ENCODE data around the gene KIF27. TPM values are rescaled to one million over a fixed set of nuclear protein-coding genes. Genes with fewer than 3 reads are reported as not detected.
"Not testable (repeated sequence)": the region's sequence is repeated elsewhere in the genome, so short reads cannot be mapped to it uniquely, and the experiment has no call there.

The KIF27 gene, protein sequence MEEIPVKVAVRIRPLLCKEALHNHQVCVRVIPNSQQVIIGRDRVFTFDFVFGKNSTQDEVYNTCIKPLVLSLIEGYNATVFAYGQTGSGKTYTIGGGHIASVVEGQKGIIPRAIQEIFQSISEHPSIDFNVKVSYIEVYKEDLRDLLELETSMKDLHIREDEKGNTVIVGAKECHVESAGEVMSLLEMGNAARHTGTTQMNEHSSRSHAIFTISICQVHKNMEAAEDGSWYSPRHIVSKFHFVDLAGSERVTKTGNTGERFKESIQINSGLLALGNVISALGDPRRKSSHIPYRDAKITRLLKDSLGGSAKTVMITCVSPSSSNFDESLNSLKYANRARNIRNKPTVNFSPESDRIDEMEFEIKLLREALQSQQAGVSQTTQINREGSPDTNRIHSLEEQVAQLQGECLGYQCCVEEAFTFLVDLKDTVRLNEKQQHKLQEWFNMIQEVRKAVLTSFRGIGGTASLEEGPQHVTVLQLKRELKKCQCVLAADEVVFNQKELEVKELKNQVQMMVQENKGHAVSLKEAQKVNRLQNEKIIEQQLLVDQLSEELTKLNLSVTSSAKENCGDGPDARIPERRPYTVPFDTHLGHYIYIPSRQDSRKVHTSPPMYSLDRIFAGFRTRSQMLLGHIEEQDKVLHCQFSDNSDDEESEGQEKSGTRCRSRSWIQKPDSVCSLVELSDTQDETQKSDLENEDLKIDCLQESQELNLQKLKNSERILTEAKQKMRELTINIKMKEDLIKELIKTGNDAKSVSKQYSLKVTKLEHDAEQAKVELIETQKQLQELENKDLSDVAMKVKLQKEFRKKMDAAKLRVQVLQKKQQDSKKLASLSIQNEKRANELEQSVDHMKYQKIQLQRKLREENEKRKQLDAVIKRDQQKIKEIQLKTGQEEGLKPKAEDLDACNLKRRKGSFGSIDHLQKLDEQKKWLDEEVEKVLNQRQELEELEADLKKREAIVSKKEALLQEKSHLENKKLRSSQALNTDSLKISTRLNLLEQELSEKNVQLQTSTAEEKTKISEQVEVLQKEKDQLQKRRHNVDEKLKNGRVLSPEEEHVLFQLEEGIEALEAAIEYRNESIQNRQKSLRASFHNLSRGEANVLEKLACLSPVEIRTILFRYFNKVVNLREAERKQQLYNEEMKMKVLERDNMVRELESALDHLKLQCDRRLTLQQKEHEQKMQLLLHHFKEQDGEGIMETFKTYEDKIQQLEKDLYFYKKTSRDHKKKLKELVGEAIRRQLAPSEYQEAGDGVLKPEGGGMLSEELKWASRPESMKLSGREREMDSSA (N-terminal part only)
- 1.4 TPM for polyA plus RNA-seq

DNA sequence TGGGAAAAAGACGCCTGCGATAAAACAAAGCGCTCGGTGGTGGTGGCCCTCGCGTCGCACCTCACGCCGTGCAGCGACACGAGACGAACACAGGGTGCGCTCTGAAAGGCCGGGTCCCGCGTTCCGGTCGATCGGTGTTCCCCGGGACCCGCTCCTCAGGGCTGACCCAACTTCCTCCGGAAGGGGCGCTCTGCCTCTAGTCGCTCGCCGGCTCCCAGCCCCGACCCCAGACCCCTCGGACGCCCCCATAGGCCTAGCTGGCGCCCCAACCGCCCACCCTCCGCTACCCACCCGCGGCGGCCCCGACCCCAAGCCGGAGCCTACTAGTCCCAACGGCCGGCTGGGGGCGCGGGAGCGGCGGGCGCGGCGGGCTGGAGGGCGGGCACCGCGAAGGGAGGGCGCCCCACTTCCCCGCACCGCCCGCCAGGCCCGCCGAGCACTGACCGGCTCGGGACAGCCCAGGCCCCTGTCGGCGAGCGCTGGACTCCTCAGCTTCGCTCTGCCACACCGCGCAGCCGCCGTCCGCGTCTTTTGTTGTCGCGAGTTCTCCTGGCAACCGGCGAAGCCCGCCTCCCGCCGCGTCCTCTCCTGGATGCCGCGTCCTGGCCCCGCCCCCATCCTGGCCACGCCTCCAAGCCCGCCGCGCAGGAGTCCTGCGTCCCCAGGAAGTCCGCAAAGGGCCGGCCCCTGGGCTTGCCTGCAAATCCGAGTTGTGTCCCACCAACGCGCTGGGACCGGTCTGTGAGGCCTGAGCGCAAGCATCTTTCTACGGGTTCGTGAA, at the start of gene KIF27:
KIF27 (minus strand) TSS at position 506 of the 781 bp plus-strand sequence. CDS start 5,841 bp downstream, outside the sequence.
- H3K27me3 Mint-ChIP-seq: no peaks in the 10 kb centered on the region
- H3K9me3 Mint-ChIP-seq: no peaks in the 10 kb centered on the region
- H3K36me3 Mint-ChIP-seq: no peaks in the 10 kb centered on the region
- peak within 1 kb of the TSS; percentile 89 to 96 (median 93) for H3K4me3 Mint-ChIP-seq
- H3K27ac Mint-ChIP-seq: peak within 1 kb of the TSS; percentile 95 to 99 (median 97)
- H3K4me1 Mint-ChIP-seq: peaks cover 8 to 15% (median 14%) of the 10 kb centered on the region in 3 donors

DNA sequence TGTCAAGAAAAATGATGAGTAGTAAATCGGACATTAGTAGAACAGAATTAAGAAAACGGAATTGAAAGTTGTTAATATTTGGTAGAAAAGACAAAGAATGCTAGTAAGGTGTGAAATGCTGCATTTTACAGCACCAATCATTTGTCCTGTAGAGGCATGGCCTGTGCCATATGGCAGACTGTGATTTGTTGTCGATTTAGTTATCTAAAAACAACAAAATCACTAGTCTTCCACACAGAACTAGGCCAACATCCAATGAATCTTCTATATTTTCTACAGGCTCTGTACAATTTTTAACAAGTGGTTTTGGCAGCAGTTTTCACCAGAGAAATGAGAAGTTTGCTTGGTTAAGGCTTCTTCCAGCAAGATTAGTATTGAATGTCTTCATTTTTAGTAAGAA, 48.4 kb upstream of the KIF27 start:
- Mint-ChIP-seq H3K27ac (peak overlapping the region in 1 of 3 donors; percentile 29), H3K4me3 (no peak overlapping the region), H3K27me3 (no peaks in the 10 kb centered on the region), H3K9me3 (no peaks in the 10 kb centered on the region), H3K36me3 (peaks cover 4% of the 10 kb centered on the region), H3K4me1 (peaks cover 10 to 25% (median 11%) of the 10 kb centered on the region in 3 donors)

DNA sequence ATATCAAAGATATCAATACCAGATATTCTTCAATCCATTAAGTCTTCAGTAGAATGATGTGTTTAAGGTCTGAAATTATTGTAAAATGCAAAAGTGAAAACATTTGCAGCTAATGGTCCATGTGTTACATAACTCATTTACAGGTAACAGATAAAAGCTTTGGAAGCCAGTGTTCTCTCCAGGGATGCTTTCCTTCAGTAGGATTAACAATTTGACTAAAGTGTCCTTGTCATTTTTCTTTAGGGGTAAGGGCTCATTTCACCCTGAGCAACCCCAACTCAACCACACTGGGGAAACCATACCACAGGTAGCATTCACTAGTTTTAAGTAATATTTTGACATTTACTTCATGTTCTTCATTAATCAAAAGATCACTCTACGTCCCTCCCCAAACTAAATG, 45.8 kb upstream of the KIF27 start:
- peaks cover 5 to 17% (median 7%) of the 10 kb centered on the region in 3 donors for H3K4me1 Mint-ChIP-seq
- no peaks in the 10 kb centered on the region for H3K27me3 Mint-ChIP-seq
- H3K9me3 Mint-ChIP-seq: no peaks in the 10 kb centered on the region
- no peak overlapping the region for H3K4me3 Mint-ChIP-seq
- peak overlapping the region in 2 of 3 donors; percentile 50 to 69 for H3K27ac Mint-ChIP-seq
- peaks cover 4% of the 10 kb centered on the region for H3K36me3 Mint-ChIP-seq

DNA sequence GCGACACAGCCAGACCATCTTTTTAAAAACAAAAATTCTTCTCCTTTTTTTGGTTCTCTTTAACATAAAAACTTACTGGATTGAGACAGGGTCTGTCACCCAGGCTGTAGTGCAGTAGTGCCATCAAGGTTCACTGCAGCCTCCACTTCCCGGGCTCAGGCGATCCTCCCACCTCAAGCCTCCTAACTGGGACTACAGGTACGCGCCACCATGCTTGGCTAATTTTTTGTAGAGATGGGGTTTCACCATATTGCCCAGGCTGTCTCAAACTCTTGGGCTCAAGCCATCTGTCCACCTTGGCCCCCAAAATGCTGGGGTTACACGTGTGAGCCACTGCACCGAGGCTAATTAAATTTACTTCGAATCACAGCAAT, 45.0 kb upstream of the KIF27 start:
- Mint-ChIP-seq H3K27ac (peak overlapping the region; percentile 20 to 91 (median 73)), H3K9me3 (no peaks in the 10 kb centered on the region), H3K36me3 (peaks cover 2% of the 10 kb centered on the region), H3K27me3 (no peaks in the 10 kb centered on the region), H3K4me3 (no peak overlapping the region), H3K4me1 (peaks cover 3 to 11% (median 7%) of the 10 kb centered on the region in 3 donors)

DNA sequence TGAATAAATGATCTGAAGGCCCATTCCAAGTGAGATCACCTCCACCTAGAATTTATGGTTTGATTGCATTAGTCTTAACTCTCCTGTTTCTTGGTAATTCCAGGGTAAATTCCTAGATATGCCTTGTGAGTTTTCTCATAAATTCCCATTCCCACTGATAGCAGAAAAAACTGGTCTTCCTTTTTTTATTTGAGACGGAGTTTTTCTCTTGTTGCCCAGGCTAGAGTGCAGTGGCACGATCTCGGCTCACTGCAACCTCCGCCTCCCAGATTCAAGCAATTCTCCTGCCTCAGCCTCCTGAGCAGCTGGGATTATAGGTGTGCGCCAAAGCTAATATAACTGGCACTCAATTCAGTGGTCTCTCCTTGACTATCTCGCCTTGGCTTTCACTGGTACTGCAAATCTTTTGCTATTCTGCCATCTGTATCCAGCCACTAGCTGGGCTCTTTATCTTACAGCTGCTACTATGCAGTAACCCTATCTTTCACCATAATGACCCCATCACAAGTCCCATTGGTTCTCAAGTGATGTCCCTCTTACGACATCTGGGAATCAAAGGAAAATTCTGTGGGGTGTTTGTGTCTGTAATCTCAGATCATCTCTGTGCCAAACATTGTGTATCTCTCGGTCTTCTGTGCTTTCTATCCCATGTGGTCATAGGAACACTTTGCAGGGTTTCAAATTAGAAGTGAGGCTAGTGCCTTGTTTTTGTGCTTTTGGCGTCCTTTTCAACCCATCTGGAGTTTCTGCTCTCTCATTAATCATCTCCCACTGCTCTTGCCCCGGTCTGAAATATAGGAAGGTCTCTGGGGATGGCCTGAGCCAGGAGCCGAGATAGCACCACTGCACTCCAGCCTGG, 44.3 kb upstream of the KIF27 start:
- Mint-ChIP-seq H3K27ac (peak overlapping the region; percentile 20 to 91 (median 73)), H3K4me1 (peaks cover 3 to 11% (median 7%) of the 10 kb centered on the region in 3 donors), H3K27me3 (no peaks in the 10 kb centered on the region), H3K36me3 (peaks cover under 1% of the 10 kb centered on the region), H3K4me3 (peak overlapping the region in 1 of 4 donors; percentile 14), H3K9me3 (no peaks in the 10 kb centered on the region)

DNA sequence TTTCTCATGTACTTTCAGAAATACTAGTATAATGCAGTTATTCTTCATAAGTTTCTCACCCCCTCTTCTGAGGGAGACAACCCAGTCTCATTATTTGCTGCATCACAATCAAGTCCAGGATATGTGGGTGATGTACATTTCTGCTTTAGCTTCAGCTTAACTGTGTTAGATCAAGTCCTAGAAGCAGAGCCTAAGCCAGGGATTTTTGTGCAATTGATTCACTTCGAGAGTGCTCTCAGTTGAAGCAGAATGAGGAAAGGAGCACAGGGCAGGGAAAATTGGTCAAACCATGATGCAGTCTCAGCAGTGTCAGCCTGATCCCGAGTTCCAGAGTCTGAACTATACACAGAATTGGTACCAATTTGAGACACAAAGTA, 43.7 kb upstream of the KIF27 start:
- no peaks in the 10 kb centered on the region for H3K36me3 Mint-ChIP-seq
- H3K27ac Mint-ChIP-seq: peak overlapping the region; percentile 19 to 81 (median 74)
- no peaks in the 10 kb centered on the region for H3K9me3 Mint-ChIP-seq
- peaks cover 3 to 11% (median 7%) of the 10 kb centered on the region in 3 donors for H3K4me1 Mint-ChIP-seq
- peak overlapping the region in 1 of 4 donors; percentile 37 for H3K4me3 Mint-ChIP-seq
- H3K27me3 Mint-ChIP-seq: no peaks in the 10 kb centered on the region

DNA sequence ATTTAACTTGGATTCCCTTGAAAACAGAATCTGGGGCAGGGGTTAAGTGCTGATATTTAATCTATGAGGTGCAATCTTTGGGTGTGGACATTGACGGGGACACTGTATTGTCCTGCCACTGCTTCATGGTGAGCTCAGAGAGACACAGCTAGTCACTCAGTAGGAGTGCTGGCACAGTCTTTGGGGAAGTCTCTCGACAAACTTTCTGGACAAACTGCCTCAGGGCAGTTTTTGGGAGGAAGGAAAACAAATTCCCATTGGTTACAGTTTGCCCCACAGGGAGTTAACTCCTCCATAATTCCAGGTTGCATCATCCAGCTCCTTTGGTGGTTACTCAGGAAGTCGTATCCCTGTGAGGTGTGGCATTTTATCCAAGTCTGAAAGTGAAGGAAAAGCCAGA, 40.9 kb upstream of the KIF27 start:
- Mint-ChIP-seq H3K4me3 (no peak overlapping the region), H3K9me3 (no peaks in the 10 kb centered on the region), H3K4me1 (peaks cover 4 to 9% (median 6%) of the 10 kb centered on the region in 3 donors), H3K27ac (no peak overlapping the region), H3K27me3 (no peaks in the 10 kb centered on the region), H3K36me3 (no peaks in the 10 kb centered on the region)

DNA sequence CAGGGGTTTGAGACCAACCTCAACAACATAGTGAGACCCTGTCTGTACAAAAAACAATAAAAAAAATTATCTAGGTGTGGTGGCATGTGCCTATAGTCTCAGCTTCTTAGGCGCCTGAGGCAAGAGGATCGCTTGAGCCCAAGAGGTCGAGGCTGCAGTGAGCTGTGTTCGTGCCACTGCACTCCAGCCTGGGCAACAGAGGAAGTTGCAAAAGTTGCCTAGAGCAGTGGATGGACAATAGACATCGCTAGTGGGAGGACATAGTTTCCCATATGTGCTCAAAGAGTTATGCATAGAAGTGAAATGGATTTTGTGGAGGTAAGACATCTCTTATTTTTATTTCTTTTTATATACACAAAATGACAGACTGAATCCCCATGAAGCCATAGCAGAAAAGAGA, 39.8 kb upstream of the KIF27 start:
- Mint-ChIP-seq H3K9me3 (no peaks in the 10 kb centered on the region), H3K27ac (peak overlapping the region in 1 of 3 donors; percentile 67), H3K4me1 (peaks cover 11 to 13% (median 11%) of the 10 kb centered on the region in 3 donors)

DNA sequence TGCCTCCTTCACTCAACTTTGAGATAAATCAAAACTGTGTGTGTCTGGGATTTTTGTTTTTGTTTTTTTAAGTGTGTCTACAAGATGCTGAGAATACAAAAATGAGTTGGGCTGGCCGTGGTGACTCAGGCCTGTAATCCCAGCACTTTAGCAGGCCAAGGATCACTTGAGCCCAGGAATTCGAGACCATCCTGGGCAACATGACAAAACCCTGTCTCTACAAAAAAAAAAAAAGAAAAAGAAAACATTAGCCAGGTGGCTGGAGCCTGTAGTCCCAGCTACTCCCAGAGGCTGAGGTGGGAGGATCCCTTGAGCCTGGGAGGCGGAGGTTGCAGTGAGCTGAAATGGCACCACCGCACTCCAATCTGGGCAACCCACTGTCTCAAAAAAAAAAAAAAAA, 37.8 kb upstream of the KIF27 start:
- peak overlapping the region in 1 of 4 donors; percentile 72 for H3K4me3 Mint-ChIP-seq
- H3K27me3 Mint-ChIP-seq: no peaks in the 10 kb centered on the region
- H3K4me1 Mint-ChIP-seq: peaks cover 14 to 16% (median 14%) of the 10 kb centered on the region in 3 donors

More for the DNA sequence above, 39.8 kb upstream of the KIF27 start:
- Mint-ChIP-seq H3K4me3 (peak overlapping the region in 1 of 4 donors; percentile 14), H3K36me3 (no peaks in the 10 kb centered on the region), H3K27me3 (no peaks in the 10 kb centered on the region)

DNA sequence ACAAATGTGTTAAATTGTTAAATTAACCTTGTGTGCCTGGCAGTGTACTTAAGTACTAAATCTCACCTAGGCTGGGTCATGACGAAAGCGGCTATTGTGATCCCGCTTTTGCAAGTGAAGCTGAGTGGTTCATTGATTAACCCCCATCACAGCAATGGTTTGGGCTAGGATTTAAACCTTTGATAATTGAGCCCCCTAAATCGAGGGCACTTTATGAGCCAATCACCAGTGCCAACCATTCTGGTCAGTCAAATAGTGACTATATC, 35.9 kb upstream of the KIF27 start:
- peaks cover 14 to 16% (median 14%) of the 10 kb centered on the region in 3 donors for H3K4me1 Mint-ChIP-seq
- H3K4me3 Mint-ChIP-seq: peak overlapping the region; percentile 93 to 99 (median 98)
- H3K27me3 Mint-ChIP-seq: no peaks in the 10 kb centered on the region
- peak overlapping the region; percentile 86 to 90 (median 86) for H3K27ac Mint-ChIP-seq
- no peaks in the 10 kb centered on the region for H3K9me3 Mint-ChIP-seq
- H3K36me3 Mint-ChIP-seq: no peaks in the 10 kb centered on the region

More for the DNA sequence above, 37.8 kb upstream of the KIF27 start:
- Mint-ChIP-seq H3K27ac (no peak overlapping the region), H3K36me3 (no peaks in the 10 kb centered on the region), H3K9me3 (no peaks in the 10 kb centered on the region)

DNA sequence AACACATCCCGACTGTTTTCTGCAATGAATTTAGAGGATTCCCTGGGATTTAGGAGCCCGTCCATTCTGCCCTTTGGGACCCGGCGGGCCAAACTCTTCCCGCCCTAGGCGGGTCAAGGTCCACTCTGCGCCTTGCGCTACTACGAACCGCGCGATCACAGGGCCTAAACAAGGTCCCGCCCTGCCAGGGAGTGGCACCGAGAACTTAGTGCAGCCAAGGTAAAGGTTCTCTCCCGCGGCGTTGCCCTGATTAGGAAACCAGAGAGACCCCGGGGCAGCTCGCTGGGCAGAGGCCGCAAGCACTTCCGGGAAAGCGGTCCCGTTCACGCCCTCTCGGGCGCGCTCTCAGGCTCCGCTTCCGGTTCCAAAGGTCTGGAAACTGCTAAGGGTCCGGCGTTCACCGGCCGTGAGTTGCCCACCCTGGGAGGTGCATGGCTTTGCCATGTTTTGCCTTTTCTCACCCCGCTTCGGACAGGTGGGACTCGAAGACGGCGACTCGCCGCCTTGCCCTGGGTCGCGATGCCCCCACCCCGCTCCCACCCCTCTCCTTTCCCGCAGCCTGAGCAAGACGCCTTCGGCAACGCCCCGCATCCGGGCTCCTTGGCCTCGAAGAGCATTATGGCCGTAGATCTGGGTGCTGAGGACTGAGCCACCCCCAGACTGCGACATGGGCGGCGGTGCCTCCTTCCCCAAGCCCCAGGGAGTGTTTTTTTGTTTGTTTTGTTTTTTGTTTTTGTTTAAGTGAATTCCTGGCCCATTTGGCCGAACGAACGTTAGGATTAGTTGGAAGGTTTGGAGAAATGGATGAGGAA, 35.4 kb upstream of the KIF27 start:
- Mint-ChIP-seq H3K4me3 (peak overlapping the region; percentile 93 to 99 (median 98)), H3K27ac (peak overlapping the region; percentile 86 to 90 (median 89)), H3K36me3 (no peaks in the 10 kb centered on the region), H3K27me3 (no peaks in the 10 kb centered on the region), H3K9me3 (no peaks in the 10 kb centered on the region), H3K4me1 (peaks cover 14 to 16% (median 14%) of the 10 kb centered on the region in 3 donors)

DNA sequence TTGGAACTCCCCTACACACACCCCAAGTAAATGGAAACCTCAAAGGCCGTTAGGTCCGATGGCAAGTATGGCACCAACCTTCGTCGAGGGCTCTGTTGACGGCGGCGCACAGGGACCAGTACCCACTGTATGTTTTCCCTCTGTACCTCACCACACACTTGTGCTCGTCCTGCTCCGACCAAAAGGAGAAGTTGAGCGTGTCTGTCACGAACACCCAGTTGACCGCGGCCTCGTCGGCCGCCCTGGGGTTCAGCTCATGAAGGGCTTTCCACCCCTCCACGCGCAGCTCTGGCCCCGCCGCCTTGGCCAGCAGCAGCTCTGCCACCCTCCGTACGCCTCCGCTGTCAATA, 34.8 kb upstream of the KIF27 start:
- H3K4me1 Mint-ChIP-seq: peaks cover 14 to 16% (median 14%) of the 10 kb centered on the region in 3 donors
- H3K27me3 Mint-ChIP-seq: no peaks in the 10 kb centered on the region

DNA sequence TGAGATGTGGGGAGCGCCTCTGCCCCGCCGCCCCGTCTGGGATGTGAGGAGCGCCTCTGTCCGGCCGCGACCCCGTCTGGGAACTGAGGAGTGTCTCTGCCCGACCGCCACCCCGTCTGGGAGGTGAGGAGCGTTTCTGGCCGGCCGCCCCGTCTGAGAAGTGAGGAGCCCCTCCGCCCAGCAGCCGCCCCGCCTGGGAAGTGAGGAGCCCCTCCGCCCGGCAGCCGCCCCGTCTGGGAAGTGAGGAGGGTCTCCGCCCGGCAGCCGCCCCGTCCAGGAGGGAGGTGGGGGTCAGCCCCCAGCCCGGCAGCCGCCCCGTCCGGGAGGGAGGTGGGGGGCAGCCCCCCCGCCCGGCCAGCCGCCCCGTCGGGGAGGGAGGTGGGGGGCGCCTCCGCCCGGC, 26.9 kb upstream of the KIF27 start:
- H3K4me1 Mint-ChIP-seq, H3K4me3 Mint-ChIP-seq, H3K36me3 Mint-ChIP-seq, H3K27me3 Mint-ChIP-seq, H3K27ac Mint-ChIP-seq, H3K9me3 Mint-ChIP-seq: not testable (repeated sequence)

More for the DNA sequence above, 34.8 kb upstream of the KIF27 start:
- no peaks in the 10 kb centered on the region for H3K9me3 Mint-ChIP-seq
- peak overlapping the region; percentile 86 to 90 (median 89) for H3K27ac Mint-ChIP-seq
- peak overlapping the region; percentile 93 to 99 (median 98) for H3K4me3 Mint-ChIP-seq
- no peaks in the 10 kb centered on the region for H3K36me3 Mint-ChIP-seq
